Measurements from ENCODE around the gene DNAH12. TPM values are rescaled to one million over a fixed set of nuclear protein-coding genes. Genes with fewer than 3 reads are reported as not detected.
A peak's percentile ranks its signal among the peaks of the same experiment; 100 is the strongest.

The DNAH12 gene
- total RNA-seq, 2 experiments from 2014 or later, result 0.21 TPM; not detected in 1

DNA sequence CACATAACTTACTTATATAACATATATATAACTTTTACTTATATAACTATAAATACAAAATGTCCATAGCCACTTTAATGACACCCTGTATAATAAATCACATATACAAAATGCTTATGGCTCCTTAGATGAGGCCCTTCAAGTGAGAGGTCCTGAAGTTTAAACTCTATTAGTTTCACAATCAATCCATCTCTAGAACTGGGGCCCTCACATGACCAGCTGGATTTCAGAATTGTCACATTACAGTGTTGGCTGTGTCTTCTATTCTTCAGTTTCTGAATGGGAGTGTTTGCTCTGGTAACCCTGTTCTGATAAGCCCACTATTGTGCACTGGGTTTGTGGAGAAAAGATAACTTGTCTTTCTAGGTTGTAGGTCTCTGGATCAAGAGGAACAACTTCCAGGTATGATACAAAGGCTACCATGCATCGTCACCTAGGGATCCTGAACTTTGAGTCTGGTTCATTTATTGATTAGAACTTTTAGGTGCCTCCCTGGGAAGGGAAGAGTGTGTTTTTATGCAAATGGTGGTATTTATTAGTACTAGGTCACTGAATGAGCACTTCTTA, 107.9 kb downstream of the DNAH12 start:
- Histone ChIP-seq H3K79me2 (ENCODE audit: insufficient read depth, low read depth, low read length) (no peaks in the 10 kb centered on the region), H3K9me3 (ENCODE audit: low read length) (no peaks in the 10 kb centered on the region), H4K20me1 (ENCODE audit: insufficient read depth, low read length) (no peaks in the 10 kb centered on the region), H3K9me2 (ENCODE audit: insufficient read depth, low read length) (no peaks in the 10 kb centered on the region), H3K4me1 (ENCODE audit: insufficient read depth, low read length, poor library complexity, severe bottlenecking) (no peaks in the 10 kb centered on the region), H2AFZ (ENCODE audit: low read length) (no peak overlapping the region), H3K27ac (ENCODE audit: low read depth, low read length, poor library complexity, severe bottlenecking) (no peak overlapping the region), H3K36me3 (ENCODE audit: insufficient read depth, low read length) (no peaks in the 10 kb centered on the region), H3K4me2 (ENCODE audit: low read length) (no peak overlapping the region), H3K4me3 (ENCODE audit: low read depth, low read length, poor library complexity, severe bottlenecking) (no peak overlapping the region)
- ChIA-PET CTCF (ENCODE audit: unreplicated experiment) (no interaction called here), POLR2A (no interaction called here)
- no peak for DNase-seq (ENCODE audit: low spot score)
- no TSS peak for BruUV-seq (replicated peaks)
- TF ChIP-seq EZH2phosphoT487 (IDR thresholded peaks at IDR 0.05; ENCODE audit: borderline replicate concordance, low read depth, low read length), result no peak
- TF ChIP-seq, protein P1, sequence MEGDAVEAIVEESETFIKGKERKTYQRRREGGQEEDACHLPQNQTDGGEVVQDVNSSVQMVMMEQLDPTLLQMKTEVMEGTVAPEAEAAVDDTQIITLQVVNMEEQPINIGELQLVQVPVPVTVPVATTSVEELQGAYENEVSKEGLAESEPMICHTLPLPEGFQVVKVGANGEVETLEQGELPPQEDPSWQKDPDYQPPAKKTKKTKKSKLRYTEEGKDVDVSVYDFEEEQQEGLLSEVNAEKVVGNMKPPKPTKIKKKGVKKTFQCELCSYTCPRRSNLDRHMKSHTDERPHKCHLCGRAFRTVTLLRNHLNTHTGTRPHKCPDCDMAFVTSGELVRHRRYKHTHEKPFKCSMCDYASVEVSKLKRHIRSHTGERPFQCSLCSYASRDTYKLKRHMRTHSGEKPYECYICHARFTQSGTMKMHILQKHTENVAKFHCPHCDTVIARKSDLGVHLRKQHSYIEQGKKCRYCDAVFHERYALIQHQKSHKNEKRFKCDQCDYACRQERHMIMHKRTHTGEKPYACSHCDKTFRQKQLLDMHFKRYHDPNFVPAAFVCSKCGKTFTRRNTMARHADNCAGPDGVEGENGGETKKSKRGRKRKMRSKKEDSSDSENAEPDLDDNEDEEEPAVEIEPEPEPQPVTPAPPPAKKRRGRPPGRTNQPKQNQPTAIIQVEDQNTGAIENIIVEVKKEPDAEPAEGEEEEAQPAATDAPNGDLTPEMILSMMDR (conservative IDR thresholded peaks at IDR 0.05; ENCODE audit: low read length), result no peak
- intact Hi-C loops (cut with micrococcal nuclease; ENCODE audit: unreplicated experiment), result no loop called here

DNA sequence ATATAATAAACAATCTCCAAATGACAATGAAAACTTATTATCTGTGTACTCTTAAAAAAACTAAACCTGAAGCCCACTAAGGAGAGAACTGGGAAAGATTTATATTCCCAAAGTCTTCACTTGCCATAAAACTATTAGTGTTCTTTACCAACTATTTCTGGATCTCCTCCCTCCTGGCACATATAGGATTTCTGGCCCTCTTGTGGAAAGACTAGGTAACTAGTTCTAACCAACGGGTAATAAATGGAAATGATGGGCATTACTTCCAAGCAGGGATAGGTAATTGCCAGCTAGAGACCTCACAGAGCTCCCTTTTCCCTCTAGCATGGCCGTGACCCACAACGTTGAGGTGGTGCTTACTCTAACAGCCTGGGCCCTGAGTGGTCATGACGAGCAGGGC, 110.1 kb downstream of the DNAH12 start:
- Histone ChIP-seq H3K27ac (ENCODE audit: low read depth, low read length, poor library complexity, severe bottlenecking) (no peak overlapping the region), H3K4me3 (ENCODE audit: low read depth, low read length, poor library complexity, severe bottlenecking) (no peak overlapping the region), H3K79me2 (ENCODE audit: insufficient read depth, low read depth, low read length) (no peaks in the 10 kb centered on the region), H3K36me3 (ENCODE audit: insufficient read depth, low read length) (no peaks in the 10 kb centered on the region), H3K9me2 (ENCODE audit: insufficient read depth, low read length) (no peaks in the 10 kb centered on the region), H3K9me3 (ENCODE audit: low read length) (no peaks in the 10 kb centered on the region), H4K20me1 (ENCODE audit: insufficient read depth, low read length) (no peaks in the 10 kb centered on the region), H2AFZ (ENCODE audit: low read length) (no peak overlapping the region), H3K4me1 (ENCODE audit: insufficient read depth, low read length, poor library complexity, severe bottlenecking) (no peaks in the 10 kb centered on the region), H3K4me2 (ENCODE audit: low read length) (no peak overlapping the region)
- CTCF ChIA-PET (ENCODE audit: unreplicated experiment), result no interaction called here
- BruUV-seq (replicated peaks), result no TSS peak
- DNase-seq (ENCODE audit: low spot score), result peak; percentile 13
- POLR2A ChIA-PET, result interaction anchor here (0.7 to 1.0 kb wide), 2 partner anchors 10 to 1093 kb away, joined by 3 to 4 read pairs; no protein-coding TSS in a partner anchor
- intact Hi-C loops (cut with micrococcal nuclease; ENCODE audit: unreplicated experiment), result no loop called here
- no peak for TF ChIP-seq EZH2phosphoT487 (IDR thresholded peaks at IDR 0.05; ENCODE audit: borderline replicate concordance, low read depth, low read length)
- TF ChIP-seq, protein P1 (conservative IDR thresholded peaks at IDR 0.05; ENCODE audit: low read length), result peak; percentile 65

DNA sequence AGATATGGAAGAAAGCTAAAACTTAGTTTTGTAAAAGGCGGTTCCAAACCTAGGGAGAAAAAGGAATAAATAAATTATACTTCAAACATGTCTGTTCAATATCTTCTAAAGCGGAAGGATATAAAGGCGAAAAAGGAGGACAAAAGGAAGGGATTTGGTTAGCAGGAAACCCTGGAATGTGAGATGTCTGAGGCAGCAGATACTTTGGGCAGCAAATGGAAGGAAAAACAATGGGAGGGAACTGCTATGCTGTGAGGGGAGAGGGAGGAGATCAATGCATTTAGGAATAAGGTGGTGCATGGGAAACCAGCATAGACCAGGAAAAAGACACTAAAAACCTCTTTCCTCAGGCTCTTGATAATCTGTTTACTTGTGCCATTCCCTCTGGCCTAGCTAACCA, 120.8 kb downstream of the DNAH12 start:
- H3K79me2 ChIP-seq (ENCODE audit: insufficient read depth, low read depth, low read length), result no peaks in the 10 kb centered on the region
- no peaks in the 10 kb centered on the region for H3K36me3 ChIP-seq (ENCODE audit: insufficient read depth, low read length)
- no TSS peak for BruUV-seq (replicated peaks)
- DNase-seq (ENCODE audit: low spot score), result no peak
- H3K9me2 ChIP-seq (ENCODE audit: insufficient read depth, low read length), result no peaks in the 10 kb centered on the region
- no peak overlapping the region for H2AFZ ChIP-seq (ENCODE audit: low read length)
- no peaks in the 10 kb centered on the region for H3K9me3 ChIP-seq (ENCODE audit: low read length)
- no peak overlapping the region for H3K4me3 ChIP-seq (ENCODE audit: low read depth, low read length, poor library complexity, severe bottlenecking)
- no peak overlapping the region for H3K27ac ChIP-seq (ENCODE audit: low read depth, low read length, poor library complexity, severe bottlenecking)
- no peak for TF ChIP-seq EZH2phosphoT487 (IDR thresholded peaks at IDR 0.05; ENCODE audit: borderline replicate concordance, low read depth, low read length)
- H3K4me1 ChIP-seq (ENCODE audit: insufficient read depth, low read length, poor library complexity, severe bottlenecking), result no peaks in the 10 kb centered on the region
- CTCF ChIA-PET (ENCODE audit: unreplicated experiment), result no interaction called here
- H4K20me1 ChIP-seq (ENCODE audit: insufficient read depth, low read length), result no peaks in the 10 kb centered on the region
- POLR2A ChIA-PET, result interaction anchor here (0.7 kb wide), 1 partner anchor 349 kb away, joined by 3 read pairs; no protein-coding TSS in a partner anchor
- intact Hi-C loops (cut with micrococcal nuclease; ENCODE audit: unreplicated experiment), result no loop called here
- no peak overlapping the region for H3K4me2 ChIP-seq (ENCODE audit: low read length)

Data from OCI-LY7 (cell line).